Testis (tissue), 3 donors: ENCODE measurements around the gene SPDYE1. TPM values are rescaled to one million over a fixed set of nuclear protein-coding genes. Genes with fewer than 3 reads are reported as not detected.
"Not testable (repeated sequence)": the region's sequence is repeated elsewhere in the genome, so short reads cannot be mapped to it uniquely, and the experiment has no call there.

ENCODE experiments used
- DNase-seq: peaks from one replicate; pipeline ENCODE4 v3.0.0-alpha.2; 2019
- H3K27ac ChIP-seq, 2 donors: fragments of 200-600 bp; sonication (generic); one replicate each; pipeline ENCODE4 v1.5.1; 2019
- H3K27me3 ChIP-seq: fragments of 200-600 bp; sonication (generic); one replicate; pipeline ENCODE4 v1.5.1; 2019
- H3K36me3 ChIP-seq: fragments of 200-600 bp; sonication (generic); one replicate; pipeline ENCODE4 v1.5.1; 2017; ENCODE audit warnings: low read depth; ENCODE audit errors: missing control alignments
- H3K4me1 ChIP-seq: fragments of 200-600 bp; sonication (generic); one replicate; pipeline ENCODE4 v1.5.1; 2019
- H3K4me3 ChIP-seq, 2 donors: fragments of 200-600 bp; sonication (generic); one replicate each; pipeline ENCODE4 v1.5.1; 2017 to 2019
- H3K9me3 ChIP-seq: fragments of 200-600 bp; sonication (generic); one replicate; pipeline ENCODE4 v1.5.1; 2017
- CTCF ChIP-seq, 3 experiments: fragments of 450-650 bp in 2 of 3; fragments of 200-600 bp in 1 of 3; sonication (generic) in 1 of 3; IDR thresholded peaks; one replicate each; pipeline ENCODE4 v1.5.1; 2016 to 2019; ENCODE audit warnings: antibody characterized with exemption in 3 of 3, mild to moderate bottlenecking in 2 of 3, moderate library complexity in 1 of 3
- POLR2A ChIP-seq: fragments of 450-650 bp; IDR thresholded peaks from one replicate; pipeline ENCODE4 v1.6.1; 2017; ENCODE audit warnings: antibody characterized with exemption, mild to moderate bottlenecking, moderate library complexity
- WGBS, 2 donors: methylation state at CpG; one replicate each; pipeline ENCODE4 v1.1.5; 2018; 5-methylcytosine and 5-hydroxymethylcytosine counted together
- intact Hi-C: fragments of 100-400 bp; cut with DNase I; formaldehyde crosslinking; loops from one replicate; pipeline ENCODE4 v1.15.1; 2023; ENCODE audit warnings: low total_unique reads
- polyA plus RNA-seq: library from polyadenylated mRNA; stranded (reverse); fragments of 350-450 nt; fragmentation: Illumina TruSeq; extraction: RNeasy Lipid Tissue Mini Kit (QIAGEN cat#74804); gene quantifications from one replicate; pipeline ENCODE4 v1.2.3, GENCODE V29; 2014; ENCODE audit warnings: low read depth, low replicate concordance; ENCODE audit not compliant: insufficient read depth
- total RNA-seq, 2 donors: library from RNA; depleted of rRNA; stranded (reverse); fragments of >200 nt; gene quantifications; one replicate each; pipeline ENCODE4 v1.2.3, GENCODE V29; 2016

SPDYE1 gene
- total and polyA plus RNA-seq, 3 donors from 2014 or later, result 2.7 to 8.3 (median 7.3) TPM

GRCh38 chr7:43977525-43977924 lies 20.2 kb upstream of the SPDYE1 start:
- no peak for DNase-seq
- intact Hi-C loops, result no loop called here
- Histone ChIP-seq H3K27ac (no peak overlapping the region), H3K36me3 (no peaks in the 10 kb centered on the region), H3K4me3 (no peak overlapping the region), H3K27me3 (no peaks in the 10 kb centered on the region), H3K4me1 (no peaks in the 10 kb centered on the region), H3K9me3 (no peaks in the 10 kb centered on the region)
- no peak for TF ChIP-seq POLR2A
- TF ChIP-seq CTCF (IDR thresholded peaks at IDR 0.05), result no peak
- WGBS, 2 donors, result 89 to 93% methylated on average over 1 of the region's 1 CpG

- DNase-seq, H3K27me3 ChIP-seq, H3K4me3 ChIP-seq, H3K9me3 ChIP-seq, intact Hi-C loops, H3K27ac ChIP-seq, H3K36me3 ChIP-seq, H3K4me1 ChIP-seq: not testable (repeated sequence)
- WGBS, 2 donors, result 88 to 93% methylated on average over 11 of the region's 11 CpGs
Measured at GRCh38 chr7:43978102-43978501, 19.6 kb upstream of the SPDYE1 start.

GRCh38 chr7:43982848-43983247 lies 14.8 kb upstream of the SPDYE1 start:
- intact Hi-C loops, H3K36me3 ChIP-seq: not testable (repeated sequence)
- WGBS, 2 donors, result no CpG with 5 or more reads among the region's 6 CpGs

GRCh38 chr7:43983736-43984135 lies 14.0 kb upstream of the SPDYE1 start:
- WGBS, 2 donors, result 70 to 94% methylated on average over 1 of the region's 2 CpGs
- DNase-seq, H3K4me3 ChIP-seq, H3K36me3 ChIP-seq, H3K9me3 ChIP-seq, H3K27me3 ChIP-seq, H3K4me1 ChIP-seq, H3K27ac ChIP-seq, intact Hi-C loops: not testable (repeated sequence)

More at GRCh38 chr7:43982848-43983247, 14.8 kb upstream of the SPDYE1 start:
- not testable (repeated sequence) for H3K27me3 ChIP-seq, H3K4me1 ChIP-seq, H3K4me3 ChIP-seq, H3K9me3 ChIP-seq, H3K27ac ChIP-seq, DNase-seq

GRCh38 chr7:43985904-43986864 lies 11.5 kb upstream of the SPDYE1 start:
- H3K4me1 ChIP-seq, intact Hi-C loops, H3K4me3 ChIP-seq, H3K27ac ChIP-seq, H3K36me3 ChIP-seq, H3K9me3 ChIP-seq, H3K27me3 ChIP-seq: not testable (repeated sequence)
- WGBS, 2 donors, result 31 to 78% methylated on average over 4 to 31 of the region's 33 CpGs
- peak in 1 of 3 experiments; percentile 71 for TF ChIP-seq CTCF (IDR thresholded peaks at IDR 0.05)
- DNase-seq, result peak; percentile 28

GRCh38 chr7:43987476-43987875 lies 10.2 kb upstream of the SPDYE1 start:
- H3K36me3 ChIP-seq, DNase-seq, H3K27ac ChIP-seq, H3K9me3 ChIP-seq, intact Hi-C loops, H3K4me3 ChIP-seq, H3K4me1 ChIP-seq, H3K27me3 ChIP-seq: not testable (repeated sequence)
- WGBS, 2 donors, result 92% methylated on average over 7 of the region's 9 CpGs; no CpG with 5 or more reads in 1 of the 2 donors

- DNase-seq, H3K36me3 ChIP-seq, H3K27ac ChIP-seq, H3K9me3 ChIP-seq, H3K27me3 ChIP-seq, intact Hi-C loops, H3K4me1 ChIP-seq, H3K4me3 ChIP-seq: not testable (repeated sequence)
- WGBS, 2 donors, result 79 to 85% methylated on average over 9 to 12 of the region's 12 CpGs
Measured at GRCh38 chr7:43990011-43990585, 7.6 kb upstream of the SPDYE1 start.

DNA sequence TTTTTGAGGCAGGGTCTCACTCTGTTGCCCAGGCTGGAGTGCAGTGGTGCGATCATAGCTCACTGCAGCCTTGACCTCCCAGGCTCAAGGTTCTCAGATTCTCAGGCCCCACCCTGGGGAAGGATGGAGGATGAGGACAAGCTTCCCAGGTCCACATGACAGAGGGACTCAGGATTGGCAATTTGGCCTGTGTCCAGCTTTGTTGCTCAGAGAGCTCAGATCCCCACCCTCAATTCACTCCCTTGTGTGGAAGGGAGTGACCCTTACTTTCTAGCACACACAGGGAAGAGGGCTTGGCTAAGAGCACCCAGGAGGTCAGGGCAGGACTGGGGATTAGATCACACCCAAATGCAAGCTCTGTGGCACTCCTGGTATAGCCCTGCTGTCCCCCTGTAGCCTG lies 6.9 kb upstream of the SPDYE1 start:
- H3K27ac ChIP-seq, DNase-seq, H3K9me3 ChIP-seq, H3K4me3 ChIP-seq, intact Hi-C loops, H3K27me3 ChIP-seq, H3K36me3 ChIP-seq, H3K4me1 ChIP-seq: not testable (repeated sequence)
- 82 to 90% methylated on average over 1 of the region's 1 CpG for WGBS, 2 donors

DNA sequence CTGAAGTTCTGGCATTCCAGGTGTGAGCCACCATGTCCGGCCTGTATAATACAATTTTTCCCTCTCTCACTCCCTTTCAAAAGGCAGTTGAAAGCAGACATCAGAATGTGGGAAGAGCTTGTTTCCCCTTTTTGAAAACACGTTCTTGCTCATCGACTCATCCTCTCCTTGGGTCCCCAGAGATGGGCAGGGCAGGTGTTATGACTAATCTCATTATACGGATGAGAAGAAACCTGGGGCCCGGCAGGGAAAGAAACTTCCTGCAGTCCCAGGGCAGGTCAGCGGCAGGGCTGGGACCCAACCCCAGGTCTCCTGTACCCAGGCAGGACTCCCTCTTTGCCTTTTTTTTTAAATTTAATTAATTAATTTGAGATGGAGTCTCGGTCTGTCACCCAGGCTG lies 4.8 kb upstream of the SPDYE1 start:
- intact Hi-C loops, H3K36me3 ChIP-seq, H3K4me1 ChIP-seq, H3K4me3 ChIP-seq, H3K9me3 ChIP-seq, H3K27me3 ChIP-seq, H3K27ac ChIP-seq, DNase-seq: not testable (repeated sequence)
- WGBS, 2 donors, result 88 to 93% methylated on average over 7 of the region's 7 CpGs

DNA sequence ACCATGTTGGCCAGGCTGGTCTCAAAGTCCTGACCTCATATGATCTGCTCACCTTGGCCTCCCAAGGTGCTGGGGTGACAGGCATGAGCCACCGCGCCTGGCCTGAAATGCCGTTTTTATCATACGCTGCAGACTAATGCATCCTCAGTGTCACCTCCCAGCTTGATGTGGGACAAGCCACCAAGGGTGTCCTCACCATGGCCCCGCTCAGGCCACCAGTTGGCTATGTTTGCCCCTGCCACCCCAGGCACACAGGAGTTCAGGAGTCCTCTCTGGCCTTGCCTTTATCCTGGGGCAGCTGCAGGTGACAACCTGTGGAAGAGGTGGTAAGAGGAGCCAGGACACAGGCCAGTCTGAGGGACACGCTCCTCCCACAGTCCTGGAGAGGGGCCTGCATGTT lies 3.0 kb upstream of the SPDYE1 start:
- not testable (repeated sequence) for H3K4me3 ChIP-seq
- WGBS, 2 donors, result 94% methylated on average over 5 of the region's 6 CpGs; no CpG with 5 or more reads in 1 of the 2 donors

More for the DNA sequence above, 3.0 kb upstream of the SPDYE1 start:
- H3K4me1 ChIP-seq, intact Hi-C loops, H3K36me3 ChIP-seq, DNase-seq, H3K27me3 ChIP-seq, H3K27ac ChIP-seq, H3K9me3 ChIP-seq: not testable (repeated sequence)
